HFF-Myc (cell line): ENCODE results near the gene ZNF672.
A peak's percentile ranks its signal among the peaks of the same experiment; 100 is the strongest.
"Not testable (repeated sequence)": the region's sequence is repeated elsewhere in the genome, so short reads cannot be mapped to it uniquely, and the experiment has no call there.

Source experiments
- DNase-seq: peaks from one replicate; pipeline ENCODE4 v3.0.0-alpha.2; 2011; ENCODE audit warnings: low read depth; ENCODE audit errors: extremely low read depth
- H3K4me3 ChIP-seq: replicated peaks from 2 replicates; pipeline ENCODE4 v1.5.1; 2011; ENCODE audit warnings: low read depth, mild to moderate bottlenecking, control low read depth, low read length
- CTCF ChIP-seq: IDR thresholded peaks from 2 replicates; pipeline ENCODE4 v1.5.1; 2012; ENCODE audit warnings: mild to moderate bottlenecking, low read depth, low read length, control low read depth; ENCODE audit errors: missing control alignments

Gene ZNF672

GRCh38 chr1:248798791-248799190, 39.2 kb upstream of the ZNF672 start:
- no peak for TF ChIP-seq CTCF
- DNase-seq, result no peak
- H3K4me3 ChIP-seq, result no peak overlapping the region

- no peak overlapping the region for H3K4me3 ChIP-seq
- no peak for DNase-seq
Measured at GRCh38 chr1:248800459-248800858, 37.6 kb upstream of the ZNF672 start.

GRCh38 chr1:248802454-248802853, 35.6 kb upstream of the ZNF672 start:
- no peak overlapping the region for H3K4me3 ChIP-seq
- TF ChIP-seq CTCF, result no peak
- no peak for DNase-seq

More at GRCh38 chr1:248800459-248800858, 37.6 kb upstream of the ZNF672 start:
- no peak for TF ChIP-seq CTCF

DNA sequence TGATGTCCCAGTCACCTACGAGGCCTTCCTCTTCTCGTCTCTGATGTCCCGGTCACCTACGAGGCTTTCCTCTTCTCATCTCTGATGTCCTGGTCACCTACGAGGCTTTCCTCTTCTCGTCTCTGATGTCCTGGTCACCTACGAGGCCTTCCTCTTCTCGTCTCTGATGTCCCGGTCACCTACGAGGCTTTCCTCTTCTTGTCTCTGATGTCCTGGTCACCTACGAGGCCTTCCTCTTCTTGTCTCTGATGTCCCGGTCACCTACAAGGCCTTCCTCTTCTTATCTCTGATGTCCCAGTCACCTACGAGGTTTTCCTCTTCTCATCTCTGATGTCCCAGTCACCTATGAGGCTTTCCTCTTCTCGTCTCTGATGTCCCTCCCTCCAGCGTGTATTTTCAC, 34.5 kb upstream of the ZNF672 start:
- not testable (repeated sequence) for DNase-seq, H3K4me3 ChIP-seq

DNA sequence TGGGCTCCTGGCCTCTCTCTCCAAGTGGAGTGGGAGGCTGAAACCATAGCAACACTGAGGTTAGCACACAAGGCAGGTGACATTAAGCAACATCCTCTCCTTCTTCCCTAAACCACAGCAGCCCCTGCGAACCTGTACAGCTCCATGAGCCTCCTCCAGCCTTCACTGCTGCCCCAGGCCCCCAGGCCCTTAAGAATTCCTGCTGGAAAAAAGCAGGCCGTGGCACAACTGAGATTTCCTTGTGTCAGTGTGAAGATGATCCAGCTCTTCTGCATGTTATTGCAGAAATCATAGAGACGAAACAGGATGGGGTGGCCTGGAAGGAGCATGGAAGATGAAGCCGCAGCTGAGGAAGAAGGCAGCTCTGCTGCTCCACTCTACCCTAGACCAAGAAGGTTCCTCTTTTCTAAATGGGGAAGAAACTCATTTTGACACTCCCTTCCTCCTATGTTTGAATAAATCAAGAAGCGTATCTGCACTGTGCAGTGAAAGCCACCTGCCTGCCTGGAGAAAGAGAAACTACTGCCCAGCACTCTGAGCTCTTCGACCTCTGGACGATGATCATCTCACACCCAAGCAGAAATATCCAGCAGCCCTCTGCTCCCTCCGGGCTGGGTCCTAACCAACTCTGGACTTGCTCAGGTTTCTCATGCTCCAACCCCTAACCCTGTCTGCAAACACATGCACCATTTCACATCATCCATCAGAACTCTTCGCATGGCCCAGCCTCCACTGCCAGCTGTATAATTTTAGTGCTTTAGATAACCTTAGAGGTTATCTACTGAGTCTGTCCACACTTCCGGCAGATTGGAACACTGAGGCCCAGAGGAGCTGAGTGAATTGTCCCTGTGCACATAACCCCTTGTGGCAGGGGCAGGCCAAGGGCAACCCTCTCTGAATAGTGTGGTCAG, 33.0 kb upstream of the ZNF672 start:
- no peak for TF ChIP-seq CTCF
- DNase-seq, result no peak

DNA sequence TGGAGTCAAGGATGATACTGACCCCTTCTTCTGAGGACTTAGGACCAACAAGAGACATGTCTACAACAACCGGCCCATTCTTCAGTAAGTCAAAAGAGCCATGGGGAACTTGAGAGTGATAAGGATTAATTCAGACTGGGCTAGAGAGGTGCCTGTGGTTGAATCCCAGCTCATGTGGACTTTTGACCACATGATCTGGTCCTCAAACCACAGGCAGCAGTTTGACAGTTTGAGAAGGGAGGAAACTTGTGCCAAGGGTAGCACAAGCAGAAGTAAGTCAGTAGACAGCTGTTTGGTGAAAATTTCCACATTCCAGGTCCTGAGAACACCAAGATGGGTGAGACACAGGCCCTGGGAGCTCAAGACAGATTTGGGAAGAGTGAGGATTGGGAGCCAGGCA, 32.1 kb upstream of the ZNF672 start:
- no peak for DNase-seq
- H3K4me3 ChIP-seq, result no peak overlapping the region
- no peak for TF ChIP-seq CTCF

More for the DNA sequence above, 33.0 kb upstream of the ZNF672 start:
- no peak overlapping the region for H3K4me3 ChIP-seq

DNA sequence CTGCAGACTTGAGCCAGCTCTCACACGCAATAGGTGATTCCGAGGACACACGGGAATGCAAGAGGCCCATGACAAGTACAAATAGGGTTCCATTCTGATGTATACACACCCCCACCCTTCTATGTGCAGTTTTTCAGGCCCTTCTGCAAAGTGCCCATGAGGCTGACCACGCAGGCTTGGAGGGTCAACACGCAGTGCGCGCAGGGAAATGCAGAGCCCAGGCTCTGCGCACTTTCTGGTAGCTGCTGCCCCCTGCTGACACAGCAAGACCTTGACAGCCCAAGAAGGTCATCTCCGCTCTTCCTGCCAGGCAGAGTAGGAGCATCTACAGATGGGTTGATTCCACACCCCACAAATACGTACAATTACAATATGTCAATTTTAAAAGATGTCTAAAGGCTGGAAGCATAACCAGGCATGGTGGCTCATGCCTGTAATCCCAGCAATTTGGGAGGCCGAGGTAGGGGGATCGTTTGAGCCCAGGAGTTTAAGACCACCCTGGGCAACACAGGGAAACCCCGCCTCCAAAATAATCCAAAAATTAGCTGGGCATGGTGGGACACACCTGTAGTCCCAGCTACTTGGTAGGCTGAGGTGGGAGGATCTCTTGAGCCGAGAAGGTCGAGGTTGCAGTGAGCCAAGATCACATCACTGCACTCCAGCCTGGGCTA, 30.8 kb upstream of the ZNF672 start:
- DNase-seq, result no peak
- peak; percentile 76 for TF ChIP-seq CTCF
- no peak overlapping the region for H3K4me3 ChIP-seq
